Stimulated activated CD4-positive, alpha-beta T cell treated with anti-CD3 and anti-CD28 coated beads, Interleukin-1b, Interleukin-23, amount 100 ng/mL, for 24 hours (primary cell): ENCODE data around the gene BAD.
"Not testable (repeated sequence)": the region's sequence is repeated elsewhere in the genome, so short reads cannot be mapped to it uniquely, and the experiment has no call there.

Experiments
- DNase-seq, 4 experiments: peaks; one replicate each; pipeline ENCODE4 v3.0.0-alpha.2; 2020; ENCODE audit warnings: low read depth in 4 of 4, low spot score in 1 of 4

The BAD gene

GRCh38 chr11:64246871-64247728 is 37.4 kb downstream of the BAD start, which contains the start of gene PPP1R14B:
Gene PPP1R14B, minus strand, starts transcription at chr11:64246943. Its CDS starts 270 bp downstream, at chr11:64246673.
- DNase-seq = peak in 2 of 4 experiments; percentile 77 to 85

- not testable (repeated sequence) for DNase-seq
Observed at GRCh38 chr11:64246621-64246870, 37.9 kb downstream of the BAD start.

GRCh38 chr11:64245797-64246620 is 38.5 kb downstream of the BAD start:
- peak in 2 of 4 experiments; percentile 71 to 84 for DNase-seq

GRCh38 chr11:64245401-64245796 is 39.1 kb downstream of the BAD start:
- no peak for DNase-seq

- DNase-seq = no peak
Observed at GRCh38 chr11:64244966-64245365, 39.5 kb downstream of the BAD start.

GRCh38 chr11:64244107-64244506 is 40.4 kb downstream of the BAD start:
- no peak for DNase-seq

- no peak for DNase-seq
Observed at GRCh38 chr11:64243236-64243854, 41.1 kb downstream of the BAD start.

- no peak for DNase-seq
Observed at GRCh38 chr11:64241491-64242374, 42.7 kb downstream of the BAD start.

GRCh38 chr11:64241241-64241490 is 43.3 kb downstream of the BAD start:
- DNase-seq = peak; percentile 96 to 100 (median 100)

GRCh38 chr11:64240435-64241240 is 43.8 kb downstream of the BAD start, which contains the start of gene FKBP2:
Gene FKBP2, plus strand, starts transcription at chr11:64241095. Its CDS starts 1,293 bp downstream, at chr11:64242388.
- DNase-seq = peak; percentile 91 to 98 (median 96)

- DNase-seq = no peak
Observed at GRCh38 chr11:64239662-64240434, 44.6 kb downstream of the BAD start.

- DNase-seq = no peak
Observed at GRCh38 chr11:64238999-64239398, 45.5 kb downstream of the BAD start.

- no peak for DNase-seq
Observed at GRCh38 chr11:64238076-64238475, 46.4 kb downstream of the BAD start.

GRCh38 chr11:64237484-64237951 is 46.9 kb downstream of the BAD start:
- DNase-seq = no peak

- DNase-seq = no peak
Observed at GRCh38 chr11:64235437-64236161, 48.9 kb downstream of the BAD start.

GRCh38 chr11:64234647-64235379 is 49.7 kb downstream of the BAD start:
- DNase-seq = peak in 1 of 4 experiments; percentile 24

- peak in 2 of 4 experiments; percentile 48 to 71 for DNase-seq
Observed at GRCh38 chr11:64233913-64234586, 50.4 kb downstream of the BAD start, which contains the start of gene VEGFB. Gene VEGFB, plus strand, starts transcription at chr11:64234584. Its CDS starts 250 bp downstream, at chr11:64234834.
